Stimulated activated CD4-positive, alpha-beta T cell treated with anti-CD3 and anti-CD28 coated beads, Interleukin-4, amount 100 ng/mL, for 24 hours (primary cell): ENCODE data around the gene RNF157.
"Not testable (repeated sequence)": the region's sequence is repeated elsewhere in the genome, so short reads cannot be mapped to it uniquely, and the experiment has no call there.

Source experiments
- DNase-seq: peaks from one replicate; pipeline ENCODE4 v3.0.0-alpha.2; 2020

Gene RNF157

DNA sequence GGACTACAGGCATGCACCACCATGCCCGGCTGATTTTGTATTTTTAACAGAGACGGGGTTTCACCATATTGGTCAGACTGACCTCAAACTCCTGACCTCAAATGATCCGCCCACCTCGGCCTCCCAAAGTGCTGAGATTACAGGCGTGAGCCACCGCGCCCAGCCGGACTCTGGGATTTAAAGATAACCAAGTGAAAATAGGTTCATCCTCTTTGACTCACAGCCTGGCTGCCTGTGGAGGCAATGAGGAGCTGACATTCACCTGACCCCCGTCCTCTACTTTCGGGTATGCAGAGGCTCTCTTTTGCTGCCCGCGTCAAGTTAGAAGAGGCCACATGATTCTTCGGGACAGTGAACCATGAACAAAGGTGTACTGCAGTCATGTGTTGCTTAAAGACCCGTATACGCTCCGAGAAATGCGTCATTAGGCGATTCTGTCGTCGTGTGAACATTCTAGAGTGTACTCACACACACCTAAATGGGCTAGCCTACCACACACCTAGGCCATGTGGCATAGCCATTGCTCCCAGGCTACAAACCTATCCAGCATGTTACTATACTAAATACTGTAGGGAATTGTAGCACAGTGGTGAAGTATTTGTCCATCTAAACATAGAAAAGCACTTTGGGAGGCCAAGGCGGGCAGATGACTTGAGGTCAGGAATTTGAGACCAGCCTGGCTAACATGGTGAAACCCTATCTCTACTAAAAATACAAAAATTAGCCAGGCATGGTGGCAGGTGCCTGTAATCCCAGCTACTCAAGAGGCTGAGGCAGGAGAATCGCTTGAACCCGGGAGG is 12.9 kb upstream of the RNF157 start:
- DNase-seq, result not testable (repeated sequence)

- peak; percentile 46 for DNase-seq
Measured at GRCh38 chr17:76252040-76252954, 12.0 kb upstream of the RNF157 start.

DNA sequence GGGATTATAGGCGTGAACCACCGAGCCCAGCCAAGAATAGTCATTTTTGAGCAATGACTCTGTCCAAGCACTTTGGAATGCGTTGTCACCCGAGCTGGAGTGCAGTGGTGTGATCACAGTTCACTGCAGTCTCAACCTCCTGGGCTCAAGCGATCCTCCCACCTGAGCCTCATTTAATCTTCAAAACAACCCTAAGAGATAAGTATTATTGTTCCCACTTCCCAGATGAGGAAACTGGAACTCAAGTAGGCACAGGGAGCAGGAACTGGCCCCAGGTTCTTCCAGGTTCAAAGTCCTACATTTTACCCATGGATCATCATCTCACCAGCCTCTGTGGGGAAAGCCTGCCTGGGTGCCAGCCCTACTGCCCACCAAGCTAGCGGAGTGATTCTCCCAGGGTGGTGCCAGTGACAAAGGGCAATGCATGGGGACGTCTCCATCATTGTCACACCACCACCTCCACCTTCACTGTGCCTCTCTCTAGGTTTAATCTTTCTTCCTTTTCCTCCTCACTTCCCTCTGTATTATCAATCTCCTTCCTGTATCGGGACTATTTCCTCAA is 11.3 kb upstream of the RNF157 start:
- DNase-seq, result no peak

DNA sequence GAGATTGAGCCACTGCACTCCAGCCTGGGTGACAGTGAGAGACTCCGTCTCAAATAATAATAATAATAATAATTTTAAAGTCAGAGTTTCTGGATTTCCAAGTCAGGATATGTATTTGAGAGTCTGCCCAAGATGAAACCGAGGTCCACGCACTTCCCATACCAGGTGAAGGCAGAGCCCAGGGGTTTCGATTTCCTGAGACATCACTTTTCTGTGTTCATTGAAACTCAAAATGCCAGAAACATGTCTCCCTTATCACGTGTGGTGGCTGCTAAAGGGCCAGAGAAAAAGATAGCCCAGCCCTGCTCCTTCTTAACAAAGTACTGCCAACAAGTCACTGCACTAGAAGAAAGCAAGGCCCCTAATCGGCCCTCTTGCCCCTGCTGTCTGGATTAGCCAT is 9.8 kb upstream of the RNF157 start:
- no peak for DNase-seq

- DNase-seq, result no peak
Measured at GRCh38 chr17:76248013-76248782, 7.9 kb upstream of the RNF157 start.

- DNase-seq, result no peak
Measured at GRCh38 chr17:76247304-76247703, 7.0 kb upstream of the RNF157 start.

DNA sequence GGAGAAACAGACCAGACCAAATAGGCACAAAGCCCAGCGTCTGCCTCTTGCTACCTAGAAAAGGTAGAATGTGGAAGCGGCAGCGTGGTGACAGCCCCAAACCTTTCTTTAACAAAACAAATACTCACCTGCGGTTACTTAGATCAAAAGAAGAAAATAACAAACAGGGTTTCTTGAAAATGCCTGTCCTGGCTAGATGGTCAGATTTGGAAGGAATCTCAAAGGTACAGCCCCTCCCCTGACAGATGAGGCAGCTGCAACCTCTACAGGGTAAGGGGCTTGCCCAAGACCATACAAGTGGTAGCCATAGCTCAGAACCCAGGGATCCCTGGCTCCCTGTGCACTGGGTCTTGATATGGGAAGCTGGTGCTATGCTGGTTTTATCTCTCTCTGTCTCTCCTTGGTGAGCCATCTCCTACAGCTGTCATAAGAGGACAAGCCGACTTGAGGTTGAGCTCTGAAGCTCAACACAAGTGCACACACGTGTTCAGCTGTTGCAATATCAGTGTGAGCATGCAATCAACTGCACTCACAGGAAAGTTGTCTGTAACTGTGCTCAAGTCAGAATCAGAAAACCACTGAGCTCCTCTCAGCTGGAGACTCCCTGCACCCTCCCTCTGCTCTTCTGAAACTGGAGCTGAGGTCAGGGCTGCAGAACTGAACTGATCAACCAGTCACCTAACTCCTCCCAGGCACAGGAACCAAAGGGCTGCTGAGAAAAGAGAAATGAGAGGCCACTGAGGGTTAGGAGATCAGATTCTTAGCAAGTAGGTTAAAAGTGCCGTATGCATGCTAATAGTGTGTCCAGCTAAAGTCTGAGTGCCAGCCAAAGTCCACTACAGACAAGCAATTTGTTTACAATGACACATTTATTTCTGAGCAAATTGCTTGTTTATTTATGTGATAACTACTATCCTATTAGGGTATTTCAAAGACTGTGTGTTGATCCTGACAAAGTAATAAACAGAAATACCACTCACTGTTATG is 6.1 kb upstream of the RNF157 start:
- DNase-seq, result peak; percentile 67

GRCh38 chr17:76244721-76245120 is 4.4 kb upstream of the RNF157 start:
- not testable (repeated sequence) for DNase-seq

DNA sequence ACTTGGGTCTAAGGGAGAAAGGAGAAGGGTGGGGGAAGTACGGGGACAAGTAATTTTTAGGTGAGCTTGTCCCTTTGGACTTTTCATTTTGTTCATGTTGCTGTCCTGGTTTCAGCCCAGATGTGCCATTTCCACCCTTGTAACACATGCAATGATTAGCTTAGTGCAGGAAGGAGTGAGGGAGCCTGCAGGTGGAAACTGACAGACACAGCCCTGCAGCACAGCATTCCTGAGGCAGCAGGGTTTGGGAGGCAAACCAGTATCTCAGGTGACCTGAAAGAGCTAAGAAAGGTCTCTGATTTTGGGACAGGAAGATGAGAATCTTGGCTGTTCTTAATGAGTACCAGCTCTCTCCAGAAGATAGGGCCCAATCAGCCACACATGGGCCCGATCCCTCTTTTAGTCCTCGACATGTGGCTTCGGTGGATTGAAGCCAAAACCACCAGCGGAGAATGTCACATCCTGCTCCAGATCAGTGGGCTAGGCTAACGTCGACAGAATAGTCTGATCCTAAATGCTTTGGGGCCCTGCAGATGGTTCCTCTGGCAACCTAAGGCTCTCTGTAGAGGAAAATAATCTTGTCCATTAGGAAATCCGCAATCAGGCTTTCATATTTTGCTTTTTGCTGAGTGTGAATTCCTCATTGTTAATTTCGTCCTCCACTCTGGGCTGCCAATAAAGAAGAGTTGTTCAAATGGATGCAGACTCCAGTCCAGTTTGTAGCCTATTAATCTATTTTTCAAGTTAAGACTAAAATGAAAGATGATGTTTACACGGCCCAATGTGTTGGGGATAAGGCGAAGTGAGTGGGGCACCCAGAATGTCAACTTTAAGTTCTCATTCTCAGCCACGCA is 3.8 kb upstream of the RNF157 start:
- DNase-seq, result no peak

GRCh38 chr17:76241691-76242255 is 1.5 kb upstream of the RNF157 start:
- no peak for DNase-seq

DNA sequence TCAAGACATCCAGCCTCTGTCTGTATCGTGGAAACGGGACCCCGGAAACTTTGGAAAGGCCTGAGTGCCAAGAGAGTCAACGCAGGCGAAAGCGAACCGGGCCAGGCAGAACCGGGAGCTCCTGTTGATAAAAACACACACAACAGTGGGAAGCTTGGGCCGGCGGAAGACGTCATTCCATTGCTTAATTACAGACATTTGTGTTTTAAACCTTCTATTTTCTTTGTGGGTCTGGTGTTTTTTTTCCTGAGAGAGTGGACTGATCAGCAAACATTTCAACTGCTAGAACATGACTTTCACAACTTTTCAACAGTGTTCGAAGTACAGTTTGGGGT is 878 bp upstream of the RNF157 start:
- DNase-seq, result no peak

DNA sequence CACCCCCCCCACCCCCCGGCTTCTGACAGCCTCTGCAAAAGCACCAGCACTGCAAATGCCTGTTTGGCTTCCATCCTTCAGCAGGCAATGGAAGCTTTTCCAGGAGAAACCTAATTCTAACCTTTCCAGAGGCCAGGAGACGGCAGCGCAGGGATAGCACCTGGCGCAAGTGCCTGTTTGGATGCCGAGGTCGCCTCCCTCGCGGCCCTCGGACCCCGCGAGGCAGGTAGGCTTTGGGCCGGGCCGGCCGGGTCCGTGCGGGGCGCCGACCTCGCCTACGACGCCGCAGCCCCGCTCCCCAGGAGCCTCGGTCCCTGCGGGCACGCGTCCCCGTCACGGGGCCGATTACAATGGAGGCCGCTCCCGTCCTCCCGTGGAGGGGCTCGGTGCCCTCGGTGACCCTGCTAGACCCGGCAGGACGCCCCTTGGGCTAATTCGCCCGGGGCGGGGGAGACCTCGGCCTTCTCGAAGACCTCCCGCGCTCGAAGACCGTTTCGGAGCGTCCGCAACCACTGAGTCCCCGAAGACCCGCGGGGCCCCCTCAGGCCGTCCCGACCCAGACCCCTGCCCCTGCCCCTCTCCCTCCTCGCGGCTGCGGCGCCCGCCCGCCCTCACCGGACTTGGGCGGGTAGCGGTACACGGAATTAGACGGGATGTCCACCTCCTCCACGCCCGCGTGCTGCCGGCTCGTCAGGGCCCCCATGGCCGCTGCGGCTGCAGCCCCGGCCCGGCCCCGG is 587 bp downstream of the RNF157 start:
- no peak for DNase-seq

DNA sequence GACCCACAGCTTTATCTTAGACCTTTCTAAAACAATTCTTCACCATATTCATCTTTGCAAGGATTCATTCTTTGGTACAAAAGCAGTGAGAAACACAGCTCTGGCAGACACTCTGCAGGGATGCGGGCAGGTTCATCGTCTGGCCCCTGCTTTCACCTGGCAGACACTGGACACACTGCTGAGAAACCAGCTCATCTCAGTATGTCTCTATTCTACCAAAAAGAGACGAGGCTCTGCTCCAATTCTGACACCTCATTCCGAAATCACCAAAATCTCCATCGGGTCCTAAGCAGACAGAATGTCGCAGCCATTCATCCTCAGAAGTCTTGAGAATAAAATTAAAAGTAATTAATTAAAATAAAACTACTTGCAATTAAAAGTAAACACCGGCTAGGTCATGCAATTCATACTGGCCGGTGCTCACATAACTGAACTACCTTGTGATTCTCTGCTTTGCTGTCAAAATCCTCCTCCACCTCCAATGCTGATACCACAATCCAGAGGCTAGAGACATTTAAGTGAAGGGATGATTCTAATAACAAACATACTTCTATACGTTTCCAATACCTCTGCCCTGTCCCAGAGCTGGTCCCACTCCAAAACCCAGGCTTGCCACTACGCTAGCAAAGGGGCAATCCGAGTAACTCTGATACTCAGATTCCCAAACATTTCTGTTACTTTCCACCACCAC is 1.3 kb downstream of the RNF157 start:
- no peak for DNase-seq

DNA sequence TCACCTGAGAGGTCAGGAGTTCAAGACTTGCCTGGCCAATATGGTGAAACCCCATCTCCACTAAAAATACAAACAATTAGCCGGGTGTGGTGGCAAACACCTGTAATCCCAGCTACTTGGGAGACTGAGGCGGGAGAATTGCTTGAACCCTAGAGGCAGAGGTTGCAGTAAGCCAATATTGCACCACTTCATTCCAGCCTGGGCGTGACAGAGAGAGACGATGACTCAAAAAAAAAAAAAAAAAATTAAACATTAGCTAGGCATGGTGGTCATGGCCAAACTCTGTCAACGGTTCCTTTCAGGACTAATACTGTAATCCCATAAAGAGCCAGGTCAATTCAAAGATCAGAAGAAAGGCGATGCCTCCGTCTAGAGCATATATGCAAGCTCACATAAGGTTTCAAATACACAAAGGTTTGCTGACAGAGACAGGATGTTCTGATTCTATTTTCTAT is 2.4 kb downstream of the RNF157 start:
- DNase-seq, result no peak

DNA sequence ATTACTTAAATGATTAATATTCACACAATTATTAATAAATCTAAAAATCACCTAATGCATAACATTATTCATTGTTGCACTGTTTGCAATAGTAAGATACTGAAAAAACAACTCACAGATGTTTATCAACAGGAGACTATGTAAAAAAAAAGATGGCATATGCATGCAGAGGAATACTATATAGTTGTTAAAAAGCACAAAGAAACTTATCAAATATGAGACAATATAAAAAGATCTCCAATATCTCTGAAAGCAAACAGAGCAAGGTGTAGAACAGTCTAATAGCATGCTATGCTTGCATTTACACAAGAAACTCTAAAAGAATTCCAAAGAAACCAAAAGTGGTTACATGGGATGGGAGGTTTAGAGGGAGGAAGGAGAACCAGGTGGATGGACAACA is 3.7 kb downstream of the RNF157 start:
- DNase-seq, result no peak

GRCh38 chr17:76235883-76236282 is 4.4 kb downstream of the RNF157 start:
- DNase-seq, result no peak

DNA sequence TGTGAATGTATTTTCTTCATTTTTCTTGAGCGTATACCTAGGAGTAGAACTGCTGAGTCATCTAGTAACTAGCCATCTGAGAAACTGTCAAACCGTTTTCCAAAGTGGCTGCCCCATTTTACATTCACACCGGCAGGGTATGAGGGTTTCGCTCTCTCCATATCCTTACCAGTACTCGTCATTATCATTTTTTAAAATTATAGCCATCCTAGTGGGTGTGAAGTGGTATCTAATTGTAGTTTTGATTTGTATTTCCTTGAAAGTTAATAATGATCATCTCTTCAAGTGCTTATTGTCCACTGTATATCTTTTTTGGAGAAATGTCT is 6.0 kb downstream of the RNF157 start:
- DNase-seq, result no peak

DNA sequence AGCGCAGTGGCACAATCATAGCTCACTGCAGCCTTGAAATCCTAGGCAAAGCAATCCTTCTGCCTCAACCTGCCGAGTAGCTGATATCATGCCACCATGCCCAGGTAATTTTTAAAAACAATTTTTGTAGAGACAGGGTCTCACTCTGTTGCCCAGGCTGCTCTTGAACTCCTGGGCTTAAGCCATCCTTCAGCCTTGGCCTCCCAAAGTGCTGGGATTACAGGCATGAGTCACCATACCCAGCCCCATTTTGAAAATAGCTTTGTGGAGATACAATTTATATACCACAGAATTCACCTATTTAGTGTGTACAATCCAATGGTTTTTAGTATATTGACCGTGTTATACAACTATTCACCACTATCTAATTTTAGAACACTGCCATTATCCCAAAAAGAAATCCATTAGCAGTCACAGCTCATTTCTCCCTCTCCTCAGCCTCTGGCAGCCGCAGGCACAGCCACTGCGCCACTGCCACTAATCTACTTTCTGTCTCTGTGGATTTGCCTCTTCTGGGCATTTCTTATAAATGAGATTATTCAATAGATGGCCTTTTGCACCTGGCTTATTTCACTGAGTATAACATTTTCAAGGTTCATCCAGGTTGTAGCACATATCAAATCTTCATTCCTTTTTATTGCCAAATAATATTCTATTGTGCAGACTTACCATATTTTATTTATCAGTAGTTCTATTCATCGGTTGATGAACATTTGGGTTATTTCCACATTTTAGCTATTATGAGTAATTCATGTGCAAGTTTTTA is 6.5 kb downstream of the RNF157 start:
- DNase-seq, result no peak
